ENCODE data around the gene CHSY3.

Gene CHSY3

GRCh38 chr5:130017173-130017572, 112.9 kb downstream of the CHSY3 start:
- no peaks in the 10 kb centered on the region for H3K36me3 ChIP-seq (ENCODE audit: control insufficient read depth, low read length)
- no peaks in the 10 kb centered on the region for H3K27me3 ChIP-seq (ENCODE audit: control insufficient read depth, low read length)
- no peak for TF ChIP-seq EZH2phosphoT487 (IDR thresholded peaks at IDR 0.05; ENCODE audit: borderline replicate concordance, low read length)
- TF ChIP-seq, protein P1, sequence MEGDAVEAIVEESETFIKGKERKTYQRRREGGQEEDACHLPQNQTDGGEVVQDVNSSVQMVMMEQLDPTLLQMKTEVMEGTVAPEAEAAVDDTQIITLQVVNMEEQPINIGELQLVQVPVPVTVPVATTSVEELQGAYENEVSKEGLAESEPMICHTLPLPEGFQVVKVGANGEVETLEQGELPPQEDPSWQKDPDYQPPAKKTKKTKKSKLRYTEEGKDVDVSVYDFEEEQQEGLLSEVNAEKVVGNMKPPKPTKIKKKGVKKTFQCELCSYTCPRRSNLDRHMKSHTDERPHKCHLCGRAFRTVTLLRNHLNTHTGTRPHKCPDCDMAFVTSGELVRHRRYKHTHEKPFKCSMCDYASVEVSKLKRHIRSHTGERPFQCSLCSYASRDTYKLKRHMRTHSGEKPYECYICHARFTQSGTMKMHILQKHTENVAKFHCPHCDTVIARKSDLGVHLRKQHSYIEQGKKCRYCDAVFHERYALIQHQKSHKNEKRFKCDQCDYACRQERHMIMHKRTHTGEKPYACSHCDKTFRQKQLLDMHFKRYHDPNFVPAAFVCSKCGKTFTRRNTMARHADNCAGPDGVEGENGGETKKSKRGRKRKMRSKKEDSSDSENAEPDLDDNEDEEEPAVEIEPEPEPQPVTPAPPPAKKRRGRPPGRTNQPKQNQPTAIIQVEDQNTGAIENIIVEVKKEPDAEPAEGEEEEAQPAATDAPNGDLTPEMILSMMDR (IDR thresholded peaks at IDR 0.05; ENCODE audit: low read depth, low read length, poor library complexity, severe bottlenecking), result no peak
- no peaks in the 10 kb centered on the region for H3K4me1 ChIP-seq (ENCODE audit: control insufficient read depth, low read length)
- no peaks in the 10 kb centered on the region for H4K20me1 ChIP-seq (ENCODE audit: control insufficient read depth, insufficient read depth, low read depth, low read length)
- no peaks in the 10 kb centered on the region for H3K79me2 ChIP-seq (ENCODE audit: control insufficient read depth, low read length)
- no peaks in the 10 kb centered on the region for H3K9me3 ChIP-seq (ENCODE audit: control insufficient read depth, insufficient read depth, low read length)
- no peaks in the 10 kb centered on the region for H3K9me2 ChIP-seq (replicated peaks; ENCODE audit: control insufficient read depth, low read length)
- H3F3A ChIP-seq (ENCODE audit: control insufficient read depth, insufficient read depth), result no peaks in the 10 kb centered on the region
- no peak overlapping the region for H3K27ac ChIP-seq (ENCODE audit: low read depth, low read length)
- no peak overlapping the region for H3K4me2 ChIP-seq (ENCODE audit: low read length)
- no peak overlapping the region for H3K4me3 ChIP-seq (ENCODE audit: low read length)

DNA sequence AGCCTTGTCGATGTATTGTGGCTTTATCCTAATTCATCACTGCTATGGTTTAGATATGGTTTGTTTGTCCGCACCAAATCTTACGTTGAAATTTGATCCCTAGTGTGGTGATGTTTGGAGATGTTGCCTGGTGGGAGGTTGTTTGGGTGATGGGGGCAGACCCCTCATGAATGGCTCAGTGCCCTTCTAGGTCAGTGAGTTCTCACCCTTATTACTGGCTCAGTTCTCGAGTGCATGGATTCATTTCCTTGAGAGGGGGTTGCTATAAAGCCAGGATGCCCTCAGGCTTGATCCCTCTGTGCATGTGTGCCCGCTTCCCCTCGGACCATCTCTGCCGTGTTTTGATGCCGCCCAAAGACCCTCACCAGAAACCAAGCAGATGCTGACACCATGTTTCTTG, 114.4 kb downstream of the CHSY3 start:
- Histone ChIP-seq H3K79me2 (ENCODE audit: control insufficient read depth, low read length) (no peaks in the 10 kb centered on the region), H3K9me2 (replicated peaks; ENCODE audit: control insufficient read depth, low read length) (no peaks in the 10 kb centered on the region), H3K36me3 (ENCODE audit: control insufficient read depth, low read length) (no peaks in the 10 kb centered on the region), H3K4me3 (ENCODE audit: low read length) (no peak overlapping the region), H3K4me1 (ENCODE audit: control insufficient read depth, low read length) (no peaks in the 10 kb centered on the region), H3F3A (ENCODE audit: control insufficient read depth, insufficient read depth) (no peaks in the 10 kb centered on the region), H3K4me2 (ENCODE audit: low read length) (no peak overlapping the region), H3K27ac (ENCODE audit: low read depth, low read length) (no peak overlapping the region), H3K27me3 (ENCODE audit: control insufficient read depth, low read length) (no peaks in the 10 kb centered on the region), H3K9me3 (ENCODE audit: control insufficient read depth, insufficient read depth, low read length) (no peaks in the 10 kb centered on the region), H4K20me1 (ENCODE audit: control insufficient read depth, insufficient read depth, low read depth, low read length) (no peaks in the 10 kb centered on the region)
- TF ChIP-seq, protein P1 (IDR thresholded peaks at IDR 0.05; ENCODE audit: low read depth, low read length, poor library complexity, severe bottlenecking), result no peak
- no peak for TF ChIP-seq EZH2phosphoT487 (IDR thresholded peaks at IDR 0.05; ENCODE audit: borderline replicate concordance, low read length)

DNA sequence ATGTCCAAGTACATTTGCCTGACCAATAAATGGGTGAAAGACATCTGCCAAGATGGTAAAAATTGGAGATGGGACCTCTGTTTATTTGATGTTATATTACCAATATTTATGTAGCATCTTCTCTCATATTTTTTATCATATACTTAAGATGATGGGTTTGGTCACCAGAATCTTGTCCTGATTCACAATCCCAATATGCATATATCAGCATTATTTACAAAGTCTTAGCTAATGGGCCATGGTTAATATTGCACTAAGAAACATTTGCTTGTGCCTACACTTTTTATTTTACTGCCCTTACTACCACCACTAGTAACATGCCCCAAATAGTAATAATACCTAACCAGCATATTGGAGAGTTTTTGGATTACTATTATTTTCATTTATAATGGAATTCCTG, 116.7 kb downstream of the CHSY3 start:
- H3F3A ChIP-seq (ENCODE audit: control insufficient read depth, insufficient read depth), result no peaks in the 10 kb centered on the region
- no peaks in the 10 kb centered on the region for H3K9me3 ChIP-seq (ENCODE audit: control insufficient read depth, insufficient read depth, low read length)
- H3K4me2 ChIP-seq (ENCODE audit: low read length), result no peak overlapping the region
- no peaks in the 10 kb centered on the region for H3K79me2 ChIP-seq (ENCODE audit: control insufficient read depth, low read length)
- H3K4me3 ChIP-seq (ENCODE audit: low read length), result no peak overlapping the region
- no peaks in the 10 kb centered on the region for H3K9me2 ChIP-seq (replicated peaks; ENCODE audit: control insufficient read depth, low read length)
- H3K27ac ChIP-seq (ENCODE audit: low read depth, low read length), result no peak overlapping the region
- H3K36me3 ChIP-seq (ENCODE audit: control insufficient read depth, low read length), result no peaks in the 10 kb centered on the region
- no peaks in the 10 kb centered on the region for H3K4me1 ChIP-seq (ENCODE audit: control insufficient read depth, low read length)
- H4K20me1 ChIP-seq (ENCODE audit: control insufficient read depth, insufficient read depth, low read depth, low read length), result no peaks in the 10 kb centered on the region
- H3K27me3 ChIP-seq (ENCODE audit: control insufficient read depth, low read length), result no peaks in the 10 kb centered on the region
- TF ChIP-seq EZH2phosphoT487 (IDR thresholded peaks at IDR 0.05; ENCODE audit: borderline replicate concordance, low read length), result no peak
- TF ChIP-seq, protein P1 (IDR thresholded peaks at IDR 0.05; ENCODE audit: low read depth, low read length, poor library complexity, severe bottlenecking), result no peak

- Histone ChIP-seq H3K4me1 (ENCODE audit: control insufficient read depth, low read length) (no peaks in the 10 kb centered on the region), H3K4me3 (ENCODE audit: low read length) (no peak overlapping the region), H3K79me2 (ENCODE audit: control insufficient read depth, low read length) (no peaks in the 10 kb centered on the region), H3K9me2 (replicated peaks; ENCODE audit: control insufficient read depth, low read length) (no peaks in the 10 kb centered on the region), H3K4me2 (ENCODE audit: low read length) (no peak overlapping the region), H4K20me1 (ENCODE audit: control insufficient read depth, insufficient read depth, low read depth, low read length) (no peaks in the 10 kb centered on the region), H3K27ac (ENCODE audit: low read depth, low read length) (no peak overlapping the region), H3K9me3 (ENCODE audit: control insufficient read depth, insufficient read depth, low read length) (no peaks in the 10 kb centered on the region), H3K27me3 (ENCODE audit: control insufficient read depth, low read length) (no peaks in the 10 kb centered on the region), H3K36me3 (ENCODE audit: control insufficient read depth, low read length) (no peaks in the 10 kb centered on the region), H3F3A (ENCODE audit: control insufficient read depth, insufficient read depth) (no peaks in the 10 kb centered on the region)
- TF ChIP-seq, protein P1 (IDR thresholded peaks at IDR 0.05; ENCODE audit: low read depth, low read length, poor library complexity, severe bottlenecking), result no peak
These were observed 117.6 kb downstream of the CHSY3 start for GRCh38 chr5:130021876-130022275.
